Measurements from ENCODE around the gene NAALADL2.

The NAALADL2 gene

GRCh38 chr3:175094344-175094743 is 235.2 kb downstream of the NAALADL2 start:
- no peak overlapping the region for H4K8ac ChIP-seq (ENCODE audit: low read depth, low read length)
- H3K27ac ChIP-seq (ENCODE audit: low read depth, low read length): no peak overlapping the region
- no peaks in the 10 kb centered on the region for H3K36me3 ChIP-seq (ENCODE audit: control insufficient read depth in 1 of 2, insufficient read depth in 2 of 2, low read length in 2 of 2)
- DNase-seq: no peak
- H3K23ac ChIP-seq (ENCODE audit: low read length): no peak overlapping the region
- no peak overlapping the region for H3K14ac ChIP-seq (ENCODE audit: low read length)
- no peaks in the 10 kb centered on the region for H3K79me1 ChIP-seq (ENCODE audit: low read length)
- H3K9ac ChIP-seq (ENCODE audit: low read length): no peak overlapping the region
- H2BK120ac ChIP-seq (ENCODE audit: insufficient read depth, low read length, poor library complexity): no peak overlapping the region
- H2BK12ac ChIP-seq (ENCODE audit: low read length): no peak overlapping the region
- H3K79me2 ChIP-seq (ENCODE audit: control insufficient read depth, insufficient read depth, low read length, poor library complexity): no peaks in the 10 kb centered on the region
- no peak overlapping the region for H2AFZ ChIP-seq (ENCODE audit: insufficient read depth, low read length, poor library complexity)
- no peak overlapping the region for H2AK5ac ChIP-seq (ENCODE audit: low read length)
- H2BK5ac ChIP-seq (ENCODE audit: low read depth, low read length, poor library complexity): no peak overlapping the region
- H3K4ac ChIP-seq (ENCODE audit: low read depth, low read length): no peak overlapping the region
- H3K4me2 ChIP-seq (ENCODE audit: low read length): no peak overlapping the region
- no peak overlapping the region for H4K12ac ChIP-seq (ENCODE audit: low read depth, low read length)
- no peaks in the 10 kb centered on the region for H3K27me3 ChIP-seq (ENCODE audit: insufficient read depth, low read length)
- H4K91ac ChIP-seq (ENCODE audit: low read depth, low read length): no peak overlapping the region
- no peaks in the 10 kb centered on the region for H3K9me3 ChIP-seq (ENCODE audit: insufficient read depth, low read depth, low read length)
- H3K4me1 ChIP-seq (ENCODE audit: control insufficient read depth in 1 of 2, insufficient read depth in 2 of 2, low read length in 2 of 2): no peaks in the 10 kb centered on the region
- H3K18ac ChIP-seq (ENCODE audit: low read length): no peak overlapping the region
- no peak overlapping the region for H3K4me3 ChIP-seq (ENCODE audit: low read depth, low read length)
- WGBS (ENCODE audit: extremely low coverage, insufficient coverage, insufficient read length): no CpG with 5 or more reads among the region's 2 CpGs

DNA sequence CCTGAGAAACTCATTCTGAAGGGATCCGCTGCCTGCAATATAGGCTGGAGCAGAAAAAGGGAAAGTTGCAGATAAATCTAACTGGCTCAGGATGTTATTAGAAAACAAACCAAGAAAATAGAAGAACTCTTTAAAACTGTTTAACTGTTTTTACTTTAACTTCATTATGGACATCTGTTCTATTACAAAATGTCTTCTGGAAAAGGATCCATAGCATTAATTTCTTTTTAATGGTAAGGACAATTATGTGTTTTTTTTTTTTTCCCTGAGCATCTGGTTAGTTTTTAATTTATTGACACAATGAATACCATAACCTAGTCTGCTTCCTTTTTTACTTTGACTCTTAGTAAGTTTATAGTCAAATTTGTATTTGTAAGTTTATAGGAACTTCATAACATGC is 239.5 kb downstream of the NAALADL2 start:
- H3K27me3 ChIP-seq (ENCODE audit: insufficient read depth, low read length): no peaks in the 10 kb centered on the region
- no peaks in the 10 kb centered on the region for H3K79me1 ChIP-seq (ENCODE audit: low read length)
- H4K91ac ChIP-seq (ENCODE audit: low read depth, low read length): no peak overlapping the region
- no peak overlapping the region for H4K12ac ChIP-seq (ENCODE audit: low read depth, low read length)
- H3K14ac ChIP-seq (ENCODE audit: low read length): no peak overlapping the region
- no peak overlapping the region for H2BK120ac ChIP-seq (ENCODE audit: insufficient read depth, low read length, poor library complexity)
- H3K27ac ChIP-seq (ENCODE audit: low read depth, low read length): no peak overlapping the region
- no peak overlapping the region for H3K4me3 ChIP-seq (ENCODE audit: low read depth, low read length)
- H2AFZ ChIP-seq (ENCODE audit: insufficient read depth, low read length, poor library complexity): no peak overlapping the region
- H3K18ac ChIP-seq (ENCODE audit: low read length): no peak overlapping the region
- H3K9ac ChIP-seq (ENCODE audit: low read length): no peak overlapping the region
- H3K36me3 ChIP-seq (ENCODE audit: control insufficient read depth in 1 of 2, insufficient read depth in 2 of 2, low read length in 2 of 2): no peaks in the 10 kb centered on the region
- no peaks in the 10 kb centered on the region for H3K79me2 ChIP-seq (ENCODE audit: control insufficient read depth, insufficient read depth, low read length, poor library complexity)
- DNase-seq: no peak
- no peak overlapping the region for H2BK12ac ChIP-seq (ENCODE audit: low read length)
- no peak overlapping the region for H2BK5ac ChIP-seq (ENCODE audit: low read depth, low read length, poor library complexity)
- no peak overlapping the region for H4K8ac ChIP-seq (ENCODE audit: low read depth, low read length)
- no peak overlapping the region for H3K4me2 ChIP-seq (ENCODE audit: low read length)
- no peak overlapping the region for H3K23ac ChIP-seq (ENCODE audit: low read length)
- no peak overlapping the region for H3K4ac ChIP-seq (ENCODE audit: low read depth, low read length)
- H2AK5ac ChIP-seq (ENCODE audit: low read length): no peak overlapping the region
- no peaks in the 10 kb centered on the region for H3K9me3 ChIP-seq (ENCODE audit: insufficient read depth, low read depth, low read length)
- no peaks in the 10 kb centered on the region for H3K4me1 ChIP-seq (ENCODE audit: control insufficient read depth in 1 of 2, insufficient read depth in 2 of 2, low read length in 2 of 2)
- WGBS (ENCODE audit: extremely low coverage, insufficient coverage, insufficient read length): no CpG with 5 or more reads among the region's 1 CpG

- Histone ChIP-seq H3K9me3 (ENCODE audit: insufficient read depth, low read depth, low read length) (no peaks in the 10 kb centered on the region), H3K36me3 (ENCODE audit: control insufficient read depth in 1 of 2, insufficient read depth in 2 of 2, low read length in 2 of 2) (no peaks in the 10 kb centered on the region), H2AFZ (ENCODE audit: insufficient read depth, low read length, poor library complexity) (no peak overlapping the region), H3K18ac (ENCODE audit: low read length) (no peak overlapping the region), H4K8ac (ENCODE audit: low read depth, low read length) (no peak overlapping the region), H3K4me2 (ENCODE audit: low read length) (no peak overlapping the region), H3K4me3 (ENCODE audit: low read depth, low read length) (no peak overlapping the region), H3K14ac (ENCODE audit: low read length) (no peak overlapping the region), H3K4ac (ENCODE audit: low read depth, low read length) (no peak overlapping the region), H2AK5ac (ENCODE audit: low read length) (no peak overlapping the region), H4K91ac (ENCODE audit: low read depth, low read length) (no peak overlapping the region), H3K27ac (ENCODE audit: low read depth, low read length) (no peak overlapping the region), H3K79me2 (ENCODE audit: control insufficient read depth, insufficient read depth, low read length, poor library complexity) (no peaks in the 10 kb centered on the region), H3K4me1 (ENCODE audit: control insufficient read depth in 1 of 2, insufficient read depth in 2 of 2, low read length in 2 of 2) (no peaks in the 10 kb centered on the region), H4K12ac (ENCODE audit: low read depth, low read length) (no peak overlapping the region), H3K27me3 (ENCODE audit: insufficient read depth, low read length) (no peaks in the 10 kb centered on the region), H2BK120ac (ENCODE audit: insufficient read depth, low read length, poor library complexity) (no peak overlapping the region), H3K9ac (ENCODE audit: low read length) (no peak overlapping the region), H3K79me1 (ENCODE audit: low read length) (no peaks in the 10 kb centered on the region), H2BK5ac (ENCODE audit: low read depth, low read length, poor library complexity) (no peak overlapping the region), H3K23ac (ENCODE audit: low read length) (no peak overlapping the region), H2BK12ac (ENCODE audit: low read length) (no peak overlapping the region)
- WGBS (ENCODE audit: extremely low coverage, insufficient coverage, insufficient read length): no CpG with 5 or more reads among the region's 1 CpG
- no peak for DNase-seq
Observed at GRCh38 chr3:175102161-175102560, 243.0 kb downstream of the NAALADL2 start.

DNA sequence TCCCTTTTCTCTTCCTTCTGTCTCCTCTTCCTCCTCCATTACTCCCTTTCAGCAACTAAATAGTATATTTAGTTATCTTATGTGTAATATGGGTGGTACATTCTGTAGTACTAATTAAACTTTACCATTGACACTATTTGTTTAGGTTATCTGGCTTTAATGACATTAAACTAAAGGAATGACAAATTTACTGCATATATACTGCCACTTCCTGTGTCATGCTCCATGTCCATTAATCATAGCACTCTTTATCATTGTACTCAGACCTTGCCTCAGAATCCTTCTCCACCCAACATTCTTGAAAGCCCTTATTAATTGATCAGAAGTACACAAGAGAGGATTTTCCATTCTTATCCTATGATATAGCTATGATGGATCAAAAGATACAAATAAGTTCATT is 244.2 kb downstream of the NAALADL2 start:
- Histone ChIP-seq H3K79me2 (ENCODE audit: control insufficient read depth, insufficient read depth, low read length, poor library complexity) (no peaks in the 10 kb centered on the region), H3K4ac (ENCODE audit: low read depth, low read length) (no peak overlapping the region), H3K4me2 (ENCODE audit: low read length) (no peak overlapping the region), H2BK120ac (ENCODE audit: insufficient read depth, low read length, poor library complexity) (no peak overlapping the region), H3K27ac (ENCODE audit: low read depth, low read length) (no peak overlapping the region), H4K8ac (ENCODE audit: low read depth, low read length) (no peak overlapping the region), H2AFZ (ENCODE audit: insufficient read depth, low read length, poor library complexity) (no peak overlapping the region), H3K36me3 (ENCODE audit: control insufficient read depth in 1 of 2, insufficient read depth in 2 of 2, low read length in 2 of 2) (no peaks in the 10 kb centered on the region), H4K91ac (ENCODE audit: low read depth, low read length) (no peak overlapping the region), H3K9ac (ENCODE audit: low read length) (no peak overlapping the region), H3K23ac (ENCODE audit: low read length) (no peak overlapping the region), H3K79me1 (ENCODE audit: low read length) (no peaks in the 10 kb centered on the region), H2AK5ac (ENCODE audit: low read length) (no peak overlapping the region), H3K4me3 (ENCODE audit: low read depth, low read length) (no peak overlapping the region), H4K12ac (ENCODE audit: low read depth, low read length) (no peak overlapping the region), H3K4me1 (ENCODE audit: control insufficient read depth in 1 of 2, insufficient read depth in 2 of 2, low read length in 2 of 2) (no peaks in the 10 kb centered on the region), H2BK5ac (ENCODE audit: low read depth, low read length, poor library complexity) (no peak overlapping the region), H2BK12ac (ENCODE audit: low read length) (no peak overlapping the region), H3K9me3 (ENCODE audit: insufficient read depth, low read depth, low read length) (no peaks in the 10 kb centered on the region), H3K18ac (ENCODE audit: low read length) (no peak overlapping the region), H3K14ac (ENCODE audit: low read length) (no peak overlapping the region), H3K27me3 (ENCODE audit: insufficient read depth, low read length) (no peaks in the 10 kb centered on the region)
- no peak for DNase-seq

DNA sequence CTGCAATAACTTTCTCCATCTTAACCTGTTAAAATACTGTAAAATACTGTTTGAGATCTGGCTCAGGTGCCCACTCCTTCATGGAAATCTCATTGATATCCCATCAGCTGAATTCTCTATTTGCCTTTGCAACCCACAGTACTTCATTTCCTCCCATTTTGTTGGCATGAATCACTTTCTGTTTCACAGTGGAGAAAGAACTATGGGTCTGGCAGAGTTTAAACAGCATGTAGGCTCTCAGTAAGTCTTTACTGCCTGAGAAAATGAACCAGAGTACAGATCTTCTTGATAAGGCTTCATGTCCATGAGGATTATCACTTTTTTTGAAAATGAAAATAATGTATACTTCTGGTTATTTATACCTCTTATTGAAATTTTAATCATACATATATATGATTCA is 245.9 kb downstream of the NAALADL2 start:
- no peak overlapping the region for H2AK5ac ChIP-seq (ENCODE audit: low read length)
- H3K9ac ChIP-seq (ENCODE audit: low read length): no peak overlapping the region
- no peak overlapping the region for H3K27ac ChIP-seq (ENCODE audit: low read depth, low read length)
- no peak overlapping the region for H2BK12ac ChIP-seq (ENCODE audit: low read length)
- no peak overlapping the region for H4K12ac ChIP-seq (ENCODE audit: low read depth, low read length)
- H3K4ac ChIP-seq (ENCODE audit: low read depth, low read length): no peak overlapping the region
- no peaks in the 10 kb centered on the region for H3K9me3 ChIP-seq (ENCODE audit: insufficient read depth, low read depth, low read length)
- H3K79me2 ChIP-seq (ENCODE audit: control insufficient read depth, insufficient read depth, low read length, poor library complexity): no peaks in the 10 kb centered on the region
- no peak overlapping the region for H3K23ac ChIP-seq (ENCODE audit: low read length)
- H3K36me3 ChIP-seq (ENCODE audit: control insufficient read depth in 1 of 2, insufficient read depth in 2 of 2, low read length in 2 of 2): no peaks in the 10 kb centered on the region
- no peak overlapping the region for H4K8ac ChIP-seq (ENCODE audit: low read depth, low read length)
- no peak overlapping the region for H3K18ac ChIP-seq (ENCODE audit: low read length)
- no peaks in the 10 kb centered on the region for H3K79me1 ChIP-seq (ENCODE audit: low read length)
- H3K4me2 ChIP-seq (ENCODE audit: low read length): no peak overlapping the region
- no peaks in the 10 kb centered on the region for H3K27me3 ChIP-seq (ENCODE audit: insufficient read depth, low read length)
- no peak overlapping the region for H3K14ac ChIP-seq (ENCODE audit: low read length)
- no peak overlapping the region for H2AFZ ChIP-seq (ENCODE audit: insufficient read depth, low read length, poor library complexity)
- no peak overlapping the region for H4K91ac ChIP-seq (ENCODE audit: low read depth, low read length)
- H2BK120ac ChIP-seq (ENCODE audit: insufficient read depth, low read length, poor library complexity): no peak overlapping the region
- H3K4me3 ChIP-seq (ENCODE audit: low read depth, low read length): no peak overlapping the region
- no peak for DNase-seq
- H2BK5ac ChIP-seq (ENCODE audit: low read depth, low read length, poor library complexity): no peak overlapping the region
- no peaks in the 10 kb centered on the region for H3K4me1 ChIP-seq (ENCODE audit: control insufficient read depth in 1 of 2, insufficient read depth in 2 of 2, low read length in 2 of 2)

Measured in trophoblast cell (in vitro differentiated cells and primary cell).